HEK293 (cell line): ENCODE results near the gene PHACTR1.

Experiments
- CTCF ChIA-PET: fragments of 350-600 bp; formaldehyde crosslinking; extraction: SDS; loops from one replicate; lab custom pipeline; 2021; ENCODE audit warnings: antibody characterized with exemption; lab: Yijun Ruan, JAX
- POLR2A ChIA-PET: fragments of 300-600 bp; formaldehyde crosslinking; extraction: SDS; loops from one replicate; lab custom pipeline; 2020; ENCODE audit warnings: antibody characterized with exemption, inconsistent platforms; lab: Yijun Ruan, JAX
- H3K27ac ChIP-seq: fragments of 200-500 bp; sonication (Bioruptor generic); 2 replicates; pipeline ENCODE4 v1.5.1; 2014; ENCODE audit warnings: low read depth, low read length, control low read depth, inconsistent platforms; ENCODE audit errors: extremely low read depth
- H3K36me3 ChIP-seq, 2 experiments: fragments of 200-500 bp in 1 of 2; sonication (Bioruptor generic) in 1 of 2; 1 replicate in 1 of 2; 2 replicates in 1 of 2; pipeline ENCODE4 v1.5.1; 2014 to 2017; ENCODE audit warnings: inconsistent platforms in 2 of 2, low read length in 2 of 2; ENCODE audit not compliant: control insufficient read depth in 2 of 2, insufficient read depth in 1 of 2
- H3K4me1 ChIP-seq: fragments of 200-500 bp; sonication (Bioruptor generic); 2 replicates; pipeline ENCODE4 v1.5.1; 2014; ENCODE audit warnings: mild to moderate bottlenecking, low read length, inconsistent platforms; ENCODE audit not compliant: control insufficient read depth, insufficient read depth
- H3K4me3 ChIP-seq: 2 replicates; pipeline ENCODE4 v1.5.1; 2011; ENCODE audit warnings: low read depth, mild to moderate bottlenecking, control low read depth, low read length, moderate library complexity
- H3K9me3 ChIP-seq: fragments of 200-500 bp; sonication (Bioruptor generic); 2 replicates; pipeline ENCODE4 v1.5.1; 2014; ENCODE audit warnings: low read depth, low read length, inconsistent platforms; ENCODE audit not compliant: control insufficient read depth, insufficient read depth
- FEZF1 ChIP-seq: fragments of 450-650 bp; formaldehyde crosslinking; IDR thresholded peaks from 2 replicates; pipeline ENCODE4 v1.5.1; 2016; ENCODE audit warnings: missing biosample characterization, missing genetic modification characterization
- GLIS1 ChIP-seq: fragments of 450-650 bp; formaldehyde crosslinking; IDR thresholded peaks from 2 replicates; pipeline ENCODE4 v1.5.1; 2016; ENCODE audit warnings: missing biosample characterization, missing genetic modification characterization
- HOXA7 ChIP-seq: sonication (generic); formaldehyde crosslinking; IDR thresholded peaks from 2 replicates; pipeline ENCODE4 v1.8.1; 2022; ENCODE audit warnings: missing genetic modification reagents, borderline replicate concordance
- HOXC10 ChIP-seq: sonication (generic); formaldehyde crosslinking; IDR thresholded peaks from 2 replicates; pipeline ENCODE4 v1.8.1; 2023; ENCODE audit warnings: mild to moderate bottlenecking, missing genetic modification reagents
- KLF17 ChIP-seq: fragments of 450-650 bp; formaldehyde crosslinking; IDR thresholded peaks from 2 replicates; pipeline ENCODE4 v1.5.1; 2016; ENCODE audit warnings: missing biosample characterization, missing genetic modification characterization
- KLF7 ChIP-seq: fragments of 450-650 bp; formaldehyde crosslinking; IDR thresholded peaks from 2 replicates; pipeline ENCODE4 v1.5.1; 2016; ENCODE audit warnings: missing biosample characterization, missing genetic modification characterization, borderline replicate concordance
- KLF9 ChIP-seq: fragments of 450-650 bp; formaldehyde crosslinking; IDR thresholded peaks from 2 replicates; pipeline ENCODE4 v1.5.1; 2016; ENCODE audit warnings: missing biosample characterization, missing genetic modification characterization, low read depth
- PRDM2 ChIP-seq: fragments of 450-650 bp; formaldehyde crosslinking; IDR thresholded peaks from 2 replicates; pipeline ENCODE4 v1.5.1; 2016; ENCODE audit warnings: missing biosample characterization, missing genetic modification characterization, borderline replicate concordance
- ZBTB44 ChIP-seq: fragments of 450-650 bp; IDR thresholded peaks from 2 replicates; pipeline ENCODE4 v1.5.1; 2018; ENCODE audit warnings: missing biosample characterization, mild to moderate bottlenecking, missing genetic modification characterization
- ZFP3 ChIP-seq: fragments of 450-650 bp; formaldehyde crosslinking; IDR thresholded peaks from 2 replicates; pipeline ENCODE4 v1.5.1; 2016; ENCODE audit warnings: low read depth, missing biosample characterization, missing genetic modification characterization
- ZFP37 ChIP-seq: fragments of 450-650 bp; formaldehyde crosslinking; IDR thresholded peaks from 2 replicates; pipeline ENCODE4 v1.5.1; 2016; ENCODE audit warnings: missing biosample characterization, missing genetic modification characterization
- ZNF184 ChIP-seq: fragments of 450-650 bp; IDR thresholded peaks from 2 replicates; pipeline ENCODE4 v1.5.1; 2018; ENCODE audit warnings: missing biosample characterization, mild to moderate bottlenecking, missing genetic modification characterization
- ZNF221 ChIP-seq: fragments of 450-650 bp; formaldehyde crosslinking; IDR thresholded peaks from 2 replicates; pipeline ENCODE4 v1.5.1; 2017; ENCODE audit warnings: missing biosample characterization, missing genetic modification characterization, borderline replicate concordance
- ZNF223 ChIP-seq: fragments of 450-650 bp; formaldehyde crosslinking; IDR thresholded peaks from 2 replicates; pipeline ENCODE4 v1.5.1; 2016; ENCODE audit warnings: missing biosample characterization, missing genetic modification characterization
- ZNF350 ChIP-seq: fragments of 450-650 bp; formaldehyde crosslinking; IDR thresholded peaks from 2 replicates; pipeline ENCODE4 v1.5.0; 2017; ENCODE audit warnings: missing biosample characterization, mild to moderate bottlenecking, missing genetic modification characterization
- ZNF394 ChIP-seq: fragments of 450-650 bp; formaldehyde crosslinking; IDR thresholded peaks from 2 replicates; pipeline ENCODE4 v1.5.1; 2016; ENCODE audit warnings: missing biosample characterization, missing genetic modification characterization, mild to moderate bottlenecking, moderate library complexity, borderline replicate concordance
- ZNF473 ChIP-seq: fragments of 450-650 bp; formaldehyde crosslinking; IDR thresholded peaks from 2 replicates; pipeline ENCODE4 v1.5.1; 2017; ENCODE audit warnings: missing biosample characterization, missing genetic modification characterization
- ZNF621 ChIP-seq: fragments of 450-650 bp; formaldehyde crosslinking; IDR thresholded peaks from 2 replicates; pipeline ENCODE4 v1.5.1; 2017; ENCODE audit warnings: missing biosample characterization, missing genetic modification characterization
- ZNF670 ChIP-seq: fragments of 450-650 bp; formaldehyde crosslinking; IDR thresholded peaks from 2 replicates; pipeline ENCODE4 v1.5.1; 2016; ENCODE audit warnings: missing biosample characterization, missing genetic modification characterization, low read depth
- ZNF677 ChIP-seq: fragments of 450-650 bp; IDR thresholded peaks from 2 replicates; pipeline ENCODE4 v1.5.0; 2018; ENCODE audit warnings: missing biosample characterization, mild to moderate bottlenecking, missing genetic modification characterization, moderate library complexity
- ZNF701 ChIP-seq: fragments of 450-650 bp; formaldehyde crosslinking; IDR thresholded peaks from 2 replicates; pipeline ENCODE4 v1.5.1; 2016; ENCODE audit warnings: missing biosample characterization, missing genetic modification characterization

The PHACTR1 gene

GRCh38 chr6:12785921-12786320, 69.4 kb downstream of the PHACTR1 start:
- CTCF ChIA-PET = interaction anchor here (0.5 to 1.1 kb wide), 3 partner anchors 57 to 129 kb away, joined by 3 read pairs; no protein-coding TSS in a partner anchor
- Histone ChIP-seq H3K27ac (no peak overlapping the region), H3K4me1 (no peaks in the 10 kb centered on the region), H3K9me3 (no peaks in the 10 kb centered on the region), H3K36me3 (no peaks in the 10 kb centered on the region), H3K4me3 (no peak overlapping the region)
- no peak for TF ChIP-seq ZNF701 (tag by site-specific recombination)
- POLR2A ChIA-PET = no interaction called here

GRCh38 chr6:12791371-12791770, 74.8 kb downstream of the PHACTR1 start:
- ChIA-PET CTCF (no interaction called here), POLR2A (no interaction called here)
- Histone ChIP-seq H3K27ac (no peak overlapping the region), H3K36me3 (no peaks in the 10 kb centered on the region), H3K9me3 (no peaks in the 10 kb centered on the region), H3K4me3 (no peak overlapping the region), H3K4me1 (no peaks in the 10 kb centered on the region)
- TF ChIP-seq ZBTB44 (tag by site-specific recombination) (no peak), ZNF221 (tag by site-specific recombination) (no peak), HOXA7 (CRISPR knock-in tag) (no peak), KLF7 (tag by site-specific recombination) (no peak), ZNF223 (no peak), GLIS1 (no peak), ZNF184 (no peak), ZFP3 (tag by site-specific recombination) (no peak), HOXC10 (CRISPR knock-in tag) (no peak), KLF17 (tag by site-specific recombination) (no peak), ZNF350 (tag by site-specific recombination) (no peak), ZNF670 (no peak), ZFP37 (tag by site-specific recombination) (no peak)

GRCh38 chr6:12798326-12798725, 81.8 kb downstream of the PHACTR1 start:
- Histone ChIP-seq H3K9me3 (no peaks in the 10 kb centered on the region), H3K4me1 (no peaks in the 10 kb centered on the region), H3K36me3 (no peaks in the 10 kb centered on the region), H3K4me3 (no peak overlapping the region), H3K27ac (no peak overlapping the region)
- CTCF ChIA-PET = interaction anchor here (0.6 to 1.3 kb wide), 2 partner anchors 160 to 650 kb away, joined by 3 to 4 read pairs; no protein-coding TSS in a partner anchor
- no peak for TF ChIP-seq ZNF621 (tag by site-specific recombination)
- no peak for TF ChIP-seq KLF17 (tag by site-specific recombination)
- TF ChIP-seq ZNF677 (tag by site-specific recombination) = no peak
- no peak for TF ChIP-seq ZNF473 (tag by site-specific recombination)
- no peak for TF ChIP-seq PRDM2
- TF ChIP-seq ZNF394 = no peak
- no peak for TF ChIP-seq KLF9
- no peak for TF ChIP-seq FEZF1 (tag by site-specific recombination)
- POLR2A ChIA-PET = no interaction called here
